Mucosa of rectum (tissue), 2 donors: ENCODE data around the gene MICU1.
"Not testable (repeated sequence)": the region's sequence is repeated elsewhere in the genome, so short reads cannot be mapped to it uniquely, and the experiment has no call there.

ENCODE experiments used
- H3K27ac ChIP-seq, 2 donors: one replicate each; pipeline ENCODE4 v1.7.0; 2013; ENCODE audit warnings: inconsistent platforms in 2 of 2, low read depth in 2 of 2, low read length in 2 of 2
- H3K27me3 ChIP-seq, 2 donors: one replicate each; pipeline ENCODE4 v1.7.0; 2013; ENCODE audit warnings: low read length in 2 of 2; ENCODE audit not compliant: control insufficient read depth in 2 of 2, insufficient read depth in 2 of 2
- H3K36me3 ChIP-seq, 2 donors: one replicate each; pipeline ENCODE4 v1.7.0; 2013; ENCODE audit warnings: low read length in 2 of 2; ENCODE audit not compliant: control insufficient read depth in 2 of 2, insufficient read depth in 2 of 2
- H3K4me1 ChIP-seq, 2 donors: one replicate each; pipeline ENCODE4 v1.7.0; 2013; ENCODE audit warnings: low read length in 2 of 2, mild to moderate bottlenecking in 1 of 2; ENCODE audit not compliant: control insufficient read depth in 2 of 2, insufficient read depth in 2 of 2
- H3K4me3 ChIP-seq, 2 donors: one replicate each; pipeline ENCODE4 v1.7.0; 2013; ENCODE audit warnings: low read length in 2 of 2
- H3K9ac ChIP-seq, 2 donors: one replicate each; pipeline ENCODE4 v1.7.0; 2013; ENCODE audit warnings: low read length in 2 of 2, low read depth in 1 of 2, mild to moderate bottlenecking in 1 of 2
- H3K9me3 ChIP-seq, 2 donors: one replicate each; pipeline ENCODE4 v1.7.0; 2013; ENCODE audit warnings: low read length in 2 of 2; ENCODE audit not compliant: control insufficient read depth in 2 of 2
- donor health status: healthy.
- donor health status: Normal muscosa, but diverticular disease.

Gene MICU1

GRCh38 chr10:72435570-72435969 is 190.3 kb downstream of the MICU1 start:
- H3K27ac ChIP-seq: no peak overlapping the region
- no peak overlapping the region for H3K4me3 ChIP-seq
- no peaks in the 10 kb centered on the region for H3K4me1 ChIP-seq
- no peaks in the 10 kb centered on the region for H3K36me3 ChIP-seq
- H3K27me3 ChIP-seq: no peaks in the 10 kb centered on the region
- H3K9ac ChIP-seq: no peak overlapping the region
- no peaks in the 10 kb centered on the region for H3K9me3 ChIP-seq

GRCh38 chr10:72430936-72431335 is 194.9 kb downstream of the MICU1 start:
- not testable (repeated sequence) for H3K4me3 ChIP-seq, H3K27ac ChIP-seq, H3K27me3 ChIP-seq, H3K4me1 ChIP-seq, H3K36me3 ChIP-seq, H3K9ac ChIP-seq, H3K9me3 ChIP-seq

- no peaks in the 10 kb centered on the region for H3K36me3 ChIP-seq
- H3K9me3 ChIP-seq: no peaks in the 10 kb centered on the region
- H3K27ac ChIP-seq: no peak overlapping the region
- H3K4me1 ChIP-seq: no peaks in the 10 kb centered on the region
- H3K4me3 ChIP-seq: no peak overlapping the region
- no peaks in the 10 kb centered on the region for H3K27me3 ChIP-seq
- H3K9ac ChIP-seq: no peak overlapping the region
Measured at GRCh38 chr10:72429931-72430330, 195.9 kb downstream of the MICU1 start.

GRCh38 chr10:72426986-72427385 is 198.9 kb downstream of the MICU1 start:
- Histone ChIP-seq H3K4me3 (no peak overlapping the region), H3K4me1 (no peaks in the 10 kb centered on the region), H3K27me3 (no peaks in the 10 kb centered on the region), H3K27ac (no peak overlapping the region), H3K36me3 (peaks cover 3 to 6% of the 10 kb centered on the region in 2 donors), H3K9ac (no peak overlapping the region), H3K9me3 (no peaks in the 10 kb centered on the region)

GRCh38 chr10:72425133-72425532 is 200.7 kb downstream of the MICU1 start:
- Histone ChIP-seq H3K4me3 (no peak overlapping the region), H3K27ac (no peak overlapping the region), H3K9ac (no peak overlapping the region), H3K36me3 (peaks cover 7 to 12% of the 10 kb centered on the region in 2 donors), H3K27me3 (no peaks in the 10 kb centered on the region), H3K4me1 (no peaks in the 10 kb centered on the region), H3K9me3 (no peaks in the 10 kb centered on the region)

- Histone ChIP-seq H3K27me3 (no peaks in the 10 kb centered on the region), H3K9me3 (no peaks in the 10 kb centered on the region), H3K4me1 (no peaks in the 10 kb centered on the region), H3K27ac (no peak overlapping the region), H3K36me3 (peaks cover 7 to 12% of the 10 kb centered on the region in 2 donors), H3K4me3 (no peak overlapping the region), H3K9ac (no peak overlapping the region)
Measured at GRCh38 chr10:72424561-72424960, 201.3 kb downstream of the MICU1 start.

- H3K4me3 ChIP-seq: no peak overlapping the region
- H3K27ac ChIP-seq: no peak overlapping the region
- H3K9me3 ChIP-seq: no peaks in the 10 kb centered on the region
- H3K27me3 ChIP-seq: no peaks in the 10 kb centered on the region
- peaks cover 7 to 12% of the 10 kb centered on the region in 2 donors for H3K36me3 ChIP-seq
- H3K4me1 ChIP-seq: no peaks in the 10 kb centered on the region
- no peak overlapping the region for H3K9ac ChIP-seq
Measured at GRCh38 chr10:72423426-72423825, 202.5 kb downstream of the MICU1 start.

- H3K27me3 ChIP-seq: no peaks in the 10 kb centered on the region
Measured at GRCh38 chr10:72421885-72422540, 203.9 kb downstream of the MICU1 start.

GRCh38 chr10:72419241-72419640 is 206.6 kb downstream of the MICU1 start:
- H3K27me3 ChIP-seq: no peaks in the 10 kb centered on the region
- no peak overlapping the region for H3K4me3 ChIP-seq
- peaks cover 7 to 12% of the 10 kb centered on the region in 2 donors for H3K36me3 ChIP-seq
- H3K4me1 ChIP-seq: no peaks in the 10 kb centered on the region
- H3K27ac ChIP-seq: no peak overlapping the region
- H3K9me3 ChIP-seq: no peaks in the 10 kb centered on the region
- H3K9ac ChIP-seq: no peak overlapping the region

More at GRCh38 chr10:72421885-72422540, 203.9 kb downstream of the MICU1 start:
- H3K4me1 ChIP-seq: no peaks in the 10 kb centered on the region
- H3K27ac ChIP-seq: no peak overlapping the region
- no peaks in the 10 kb centered on the region for H3K9me3 ChIP-seq
- peaks cover 7 to 12% of the 10 kb centered on the region in 2 donors for H3K36me3 ChIP-seq
- H3K4me3 ChIP-seq: no peak overlapping the region
- no peak overlapping the region for H3K9ac ChIP-seq

- no peak overlapping the region for H3K27ac ChIP-seq
- no peaks in the 10 kb centered on the region for H3K27me3 ChIP-seq
- H3K4me3 ChIP-seq: no peak overlapping the region
- H3K4me1 ChIP-seq: no peaks in the 10 kb centered on the region
- H3K9me3 ChIP-seq: no peaks in the 10 kb centered on the region
- H3K9ac ChIP-seq: no peak overlapping the region
- peaks cover 10 to 12% of the 10 kb centered on the region in 2 donors for H3K36me3 ChIP-seq
Measured at GRCh38 chr10:72418679-72419078, 207.2 kb downstream of the MICU1 start.
